ENCODE data around the gene ELL.

ELL gene

GRCh38 chr19:18473003-18473705 lies 48.7 kb downstream of the ELL start:
- DNase-seq (ENCODE audit: low read depth in 2 of 2), result no peak

GRCh38 chr19:18470787-18471186 lies 51.1 kb downstream of the ELL start:
- DNase-seq (ENCODE audit: low read depth in 2 of 2), result no peak

- peak in 1 of 2 donors; percentile 41 for DNase-seq (ENCODE audit: low read depth in 2 of 2)
Measured at GRCh38 chr19:18469069-18469846, 52.6 kb downstream of the ELL start.

GRCh38 chr19:18468517-18468916 lies 53.4 kb downstream of the ELL start:
- no peak for DNase-seq (ENCODE audit: low read depth in 2 of 2)

- DNase-seq (ENCODE audit: low read depth in 2 of 2), result no peak
Measured at GRCh38 chr19:18467978-18468377, 53.9 kb downstream of the ELL start.

- no peak for DNase-seq (ENCODE audit: low read depth in 2 of 2)
Measured at GRCh38 chr19:18466354-18466753, 55.5 kb downstream of the ELL start.

- no peak for DNase-seq (ENCODE audit: low read depth in 2 of 2)
Measured at GRCh38 chr19:18465964-18466339, 55.9 kb downstream of the ELL start.

- DNase-seq (ENCODE audit: low read depth in 2 of 2), result no peak
Measured at GRCh38 chr19:18465214-18465963, 56.5 kb downstream of the ELL start.

GRCh38 chr19:18464646-18465045 lies 57.2 kb downstream of the ELL start:
- no peak for DNase-seq (ENCODE audit: low read depth in 2 of 2)

GRCh38 chr19:18461471-18461870 lies 60.4 kb downstream of the ELL start:
- no peak for DNase-seq (ENCODE audit: low read depth in 2 of 2)

GRCh38 chr19:18460900-18461299 lies 61.0 kb downstream of the ELL start:
- DNase-seq (ENCODE audit: low read depth in 2 of 2), result no peak

GRCh38 chr19:18457483-18458331 lies 64.2 kb downstream of the ELL start:
- DNase-seq (ENCODE audit: low read depth in 2 of 2), result no peak

GRCh38 chr19:18456974-18457373 lies 64.9 kb downstream of the ELL start:
- no peak for DNase-seq (ENCODE audit: low read depth in 2 of 2)

GRCh38 chr19:18456279-18456678 lies 65.6 kb downstream of the ELL start:
- no peak for DNase-seq (ENCODE audit: low read depth in 2 of 2)

GRCh38 chr19:18453269-18454024 lies 68.4 kb downstream of the ELL start:
- no peak for DNase-seq (ENCODE audit: low read depth in 2 of 2)

GRCh38 chr19:18452386-18452785 lies 69.5 kb downstream of the ELL start:
- DNase-seq (ENCODE audit: low read depth in 2 of 2), result no peak

- DNase-seq (ENCODE audit: low read depth in 2 of 2), result peak; percentile 69 to 76
Measured at GRCh38 chr19:18450931-18451836, 70.7 kb downstream of the ELL start.

GRCh38 chr19:18450021-18450930 lies 71.6 kb downstream of the ELL start:
- DNase-seq (ENCODE audit: low read depth in 2 of 2), result no peak

GRCh38 chr19:18449552-18449951 lies 72.3 kb downstream of the ELL start:
- DNase-seq (ENCODE audit: low read depth in 2 of 2), result no peak
